ENCODE measurements around the gene TIPIN. TPM values are rescaled to one million over a fixed set of nuclear protein-coding genes. Genes with fewer than 3 reads are reported as not detected.

The TIPIN gene
- polyA plus RNA-seq, 1 experiment, result 10.4 TPM

GRCh38 chr15:66404122-66404521 lies 47.6 kb upstream of the TIPIN start:
- ChIA-PET CTCF (interaction anchor here (1.1 to 3.7 kb wide), 3 partner anchors 17 to 94 kb away, joined by 4 to 31 read pairs (median 9); partner anchors contain the start of genes MAP2K1 and SNAPC5), POLR2A (no interaction called here)
- no peaks in the 10 kb centered on the region for H3K27me3 ChIP-seq (ENCODE audit: control insufficient read depth, insufficient read depth, low read length)
- no peaks in the 10 kb centered on the region for H3K9me3 ChIP-seq (ENCODE audit: control insufficient read depth, insufficient read depth, low read length)
- H3K4me3 ChIP-seq (ENCODE audit: low read depth, low read length), result no peak overlapping the region
- H3K27ac ChIP-seq (ENCODE audit: low read depth, low read length), result no peak overlapping the region
- no peak for TF ChIP-seq CTCF (IDR thresholded peaks at IDR 0.05; ENCODE audit: low read depth, low read length)
- DNase-seq (ENCODE audit: low read depth, low spot score), result no peak

- no peaks in the 10 kb centered on the region for H3K9me3 ChIP-seq (ENCODE audit: control insufficient read depth, insufficient read depth, low read length)
- H3K27ac ChIP-seq (ENCODE audit: low read depth, low read length), result no peak overlapping the region
- no peak overlapping the region for H3K4me3 ChIP-seq (ENCODE audit: low read depth, low read length)
- TF ChIP-seq CTCF (IDR thresholded peaks at IDR 0.05; ENCODE audit: low read depth, low read length), result no peak
- no peaks in the 10 kb centered on the region for H3K27me3 ChIP-seq (ENCODE audit: control insufficient read depth, insufficient read depth, low read length)
- no peak for DNase-seq (ENCODE audit: low read depth, low spot score)
- CTCF ChIA-PET, result interaction anchor here (0.6 to 3.7 kb wide), 4 partner anchors 16 to 116 kb away, joined by 4 to 31 read pairs (median 8); partner anchors contain the start of genes MAP2K1 and SNAPC5
- POLR2A ChIA-PET, result interaction anchor here (0.7 kb wide), 1 partner anchor 11 kb away, joined by 11 read pairs; no protein-coding TSS in a partner anchor
Observed at GRCh38 chr15:66403323-66403722, 46.8 kb upstream of the TIPIN start.

GRCh38 chr15:66402761-66403284 lies 46.3 kb upstream of the TIPIN start:
- ChIA-PET CTCF (interaction anchor here (0.6 to 3.7 kb wide), 4 partner anchors 16 to 116 kb away, joined by 4 to 31 read pairs (median 8); partner anchors contain the start of genes MAP2K1 and SNAPC5), POLR2A (interaction anchor here (0.7 kb wide), 1 partner anchor 10 kb away, joined by 11 read pairs; no protein-coding TSS in a partner anchor)
- Histone ChIP-seq H3K9me3 (ENCODE audit: control insufficient read depth, insufficient read depth, low read length) (no peaks in the 10 kb centered on the region), H3K4me3 (ENCODE audit: low read depth, low read length) (no peak overlapping the region), H3K27me3 (ENCODE audit: control insufficient read depth, insufficient read depth, low read length) (no peaks in the 10 kb centered on the region), H3K27ac (ENCODE audit: low read depth, low read length) (no peak overlapping the region)
- TF ChIP-seq CTCF (IDR thresholded peaks at IDR 0.05; ENCODE audit: low read depth, low read length), result no peak
- no peak for DNase-seq (ENCODE audit: low read depth, low spot score)

GRCh38 chr15:66401130-66402021 lies 44.9 kb upstream of the TIPIN start:
- no peaks in the 10 kb centered on the region for H3K9me3 ChIP-seq (ENCODE audit: control insufficient read depth, insufficient read depth, low read length)
- POLR2A ChIA-PET, result no interaction called here
- no peak overlapping the region for H3K27ac ChIP-seq (ENCODE audit: low read depth, low read length)
- TF ChIP-seq CTCF (IDR thresholded peaks at IDR 0.05; ENCODE audit: low read depth, low read length), result no peak
- CTCF ChIA-PET, result interaction anchor here (1.1 kb wide), 1 partner anchor 96 kb away, joined by 4 read pairs; the partner anchor contains the start of gene SNAPC5
- DNase-seq (ENCODE audit: low read depth, low spot score), result no peak
- H3K27me3 ChIP-seq (ENCODE audit: control insufficient read depth, insufficient read depth, low read length), result no peaks in the 10 kb centered on the region
- no peak overlapping the region for H3K4me3 ChIP-seq (ENCODE audit: low read depth, low read length)
